VCaP (cell line): ENCODE data around the gene PIP4K2A.
"Not testable (repeated sequence)": the region's sequence is repeated elsewhere in the genome, so short reads cannot be mapped to it uniquely, and the experiment has no call there.

ENCODE experiments used
- H3K27ac ChIP-seq: fragments of 450-650 bp; 2 replicates; pipeline ENCODE4 v1.5.1; 2017
- CTCF ChIP-seq: fragments of 450-650 bp; conservative IDR thresholded peaks from 2 replicates; pipeline ENCODE4 v1.5.1; 2017; ENCODE audit warnings: mild to moderate bottlenecking, moderate library complexity

PIP4K2A gene

DNA sequence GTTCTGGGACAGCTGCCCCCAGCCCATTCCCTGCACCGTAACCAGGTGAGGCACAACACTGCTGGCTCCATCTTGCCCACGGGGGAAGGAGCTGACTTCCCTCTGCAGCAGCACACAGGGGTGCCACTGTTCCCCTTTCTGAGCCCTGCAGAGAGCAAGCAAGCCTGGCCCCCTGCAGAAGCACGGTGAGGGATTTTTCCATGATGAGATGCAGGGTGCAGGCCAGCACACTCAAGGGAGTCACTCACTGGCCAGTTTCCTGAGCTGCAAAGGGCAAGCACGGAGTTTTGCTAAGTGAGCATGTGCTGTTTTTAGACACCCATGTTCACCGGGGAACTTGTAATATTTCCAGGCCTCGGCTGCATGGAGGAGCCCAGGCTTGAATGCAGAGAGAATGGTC is 176.6 kb downstream of the PIP4K2A start:
- no peak overlapping the region for H3K27ac ChIP-seq
- TF ChIP-seq CTCF: no peak

GRCh38 chr10:22536620-22537019 is 177.8 kb downstream of the PIP4K2A start:
- no peak overlapping the region for H3K27ac ChIP-seq
- TF ChIP-seq CTCF: no peak

GRCh38 chr10:22534849-22535604 is 179.4 kb downstream of the PIP4K2A start:
- no peak for TF ChIP-seq CTCF

DNA sequence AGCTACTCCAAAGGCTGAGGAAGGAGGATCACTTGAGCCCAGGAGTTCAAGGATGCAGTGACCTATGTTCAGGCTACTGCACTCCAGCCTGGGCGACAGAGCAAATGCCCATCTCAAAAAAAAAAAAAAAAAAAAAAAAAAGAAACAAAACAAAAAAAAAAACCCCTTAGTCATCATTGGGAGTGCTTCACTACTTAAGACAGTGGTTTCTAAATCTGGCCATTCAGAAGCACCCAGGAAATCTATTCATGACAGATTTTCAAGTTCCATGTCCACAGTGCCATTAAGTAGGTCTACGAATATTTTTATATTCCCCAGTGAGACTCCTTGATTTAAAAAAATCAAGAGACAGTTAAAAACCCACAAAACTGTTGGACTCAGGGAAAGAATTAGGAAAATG is 182.9 kb downstream of the PIP4K2A start:
- no peak for TF ChIP-seq CTCF
- no peak overlapping the region for H3K27ac ChIP-seq

More at GRCh38 chr10:22534849-22535604, 179.4 kb downstream of the PIP4K2A start:
- no peak overlapping the region for H3K27ac ChIP-seq

GRCh38 chr10:22531008-22531407 is 183.4 kb downstream of the PIP4K2A start:
- TF ChIP-seq CTCF: no peak
- H3K27ac ChIP-seq: no peak overlapping the region

GRCh38 chr10:22527520-22527919 is 186.9 kb downstream of the PIP4K2A start:
- H3K27ac ChIP-seq: no peak overlapping the region
- no peak for TF ChIP-seq CTCF

GRCh38 chr10:22524333-22524732 is 190.0 kb downstream of the PIP4K2A start:
- H3K27ac ChIP-seq: not testable (repeated sequence)

- not testable (repeated sequence) for H3K27ac ChIP-seq
Measured at GRCh38 chr10:22520645-22521044, 193.7 kb downstream of the PIP4K2A start.
